Ramos (cell line): ENCODE data around the gene RBPJL.
"Not testable (repeated sequence)": the region's sequence is repeated elsewhere in the genome, so short reads cannot be mapped to it uniquely, and the experiment has no call there.

Experiments
- in situ Hi-C: fragments of 300-500 bp; cut with MboI; formaldehyde crosslinking; loops from one replicate; pipeline ENCODE4 v1.14.3; 2022; ENCODE audit warnings: low sequenced_read_pairs; ENCODE audit not compliant: unreplicated experiment

The RBPJL gene

GRCh38 chr20:45339799-45340198, 33.2 kb downstream of the RBPJL start:
- in situ Hi-C loops: no loop called here

GRCh38 chr20:45340236-45340847, 33.7 kb downstream of the RBPJL start:
- in situ Hi-C loops: no loop called here

GRCh38 chr20:45340951-45341350, 34.3 kb downstream of the RBPJL start:
- in situ Hi-C loops: no loop called here

DNA sequence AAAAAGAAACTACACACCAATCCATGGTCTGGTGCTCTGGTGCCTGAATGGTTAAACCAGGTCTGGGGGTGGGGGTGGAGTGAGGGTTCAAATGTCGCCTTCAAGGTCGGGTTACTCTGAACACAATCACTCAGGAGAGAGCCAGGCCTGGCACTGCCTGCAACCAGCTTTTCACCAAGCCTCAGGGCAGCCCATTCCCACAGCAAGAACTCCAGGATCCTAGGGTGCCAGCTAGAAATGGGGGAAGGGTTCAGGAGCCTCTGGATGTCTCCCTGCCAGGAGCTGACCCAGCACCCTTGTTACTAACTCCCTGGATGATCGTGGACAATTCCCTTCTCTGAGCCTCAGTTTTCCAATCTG, 34.9 kb downstream of the RBPJL start:
- in situ Hi-C loops: no loop called here

GRCh38 chr20:45341939-45342854, 35.6 kb downstream of the RBPJL start:
- in situ Hi-C loops: no loop called here

- in situ Hi-C loops: no loop called here
These were observed 36.4 kb downstream of the RBPJL start for GRCh38 chr20:45342855-45343531.

DNA sequence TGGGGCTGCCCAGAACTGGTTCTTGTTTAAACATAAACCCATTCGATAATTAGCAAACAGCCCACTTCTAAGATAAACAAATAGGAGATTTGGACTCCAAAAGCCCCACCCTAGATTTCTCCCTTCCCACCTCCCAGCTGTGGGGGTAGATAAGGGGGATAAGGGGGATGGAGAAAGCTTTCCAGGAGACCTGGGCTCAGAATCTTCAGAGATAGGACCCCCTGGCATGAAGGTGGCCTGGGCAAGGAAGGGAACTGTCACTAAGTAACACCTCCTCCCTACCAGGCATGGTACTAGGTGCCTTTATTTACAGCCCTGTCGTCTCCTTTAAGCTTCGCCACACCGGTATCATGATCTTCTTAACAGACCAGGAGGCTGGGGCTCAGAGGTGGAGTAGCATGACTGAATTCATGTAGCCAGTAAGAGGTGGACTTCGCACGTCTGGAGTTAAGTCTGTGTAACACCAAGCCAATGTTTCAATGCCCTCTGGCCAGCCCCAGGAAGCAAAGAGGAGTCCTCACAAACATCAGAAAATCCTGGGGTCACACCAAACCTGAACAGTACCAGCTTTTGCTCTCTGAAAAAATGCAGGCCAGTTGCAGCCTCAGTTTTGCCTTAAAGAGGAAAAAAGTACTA, 37.0 kb downstream of the RBPJL start:
- in situ Hi-C loops: no loop called here

DNA sequence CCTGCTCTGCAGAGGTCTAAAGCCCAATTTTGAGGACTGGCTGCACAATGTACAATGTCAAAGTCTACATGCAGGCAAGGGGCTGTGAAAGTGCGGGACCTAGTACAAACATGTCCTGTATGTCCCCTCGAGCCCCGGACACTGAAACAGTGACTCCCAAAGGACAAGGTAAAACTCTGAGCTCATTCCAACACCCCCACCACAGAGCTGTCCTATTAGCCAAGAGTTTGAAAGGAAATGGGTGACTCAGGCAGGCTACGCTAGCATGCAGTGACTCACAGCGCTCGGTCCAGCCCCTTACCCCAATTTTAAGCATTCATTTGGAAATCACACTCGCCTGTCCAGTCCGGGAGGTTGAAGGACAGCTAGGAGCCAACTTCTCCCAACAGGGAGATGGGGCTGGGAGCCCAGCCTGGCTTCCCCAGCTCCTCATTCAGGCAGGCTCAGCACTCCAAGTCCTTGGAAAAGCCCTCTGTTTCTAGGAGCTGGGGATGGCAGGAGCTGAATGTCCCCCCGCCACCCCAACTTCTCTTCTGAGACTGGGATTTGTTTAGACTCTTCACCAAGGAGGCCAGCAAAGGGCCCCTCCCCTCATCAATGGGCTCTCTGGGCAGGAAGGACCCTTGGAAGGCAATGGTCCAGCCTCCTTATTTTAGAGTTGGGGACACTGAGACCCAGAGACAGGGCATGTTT, 37.7 kb downstream of the RBPJL start:
- in situ Hi-C loops: no loop called here

DNA sequence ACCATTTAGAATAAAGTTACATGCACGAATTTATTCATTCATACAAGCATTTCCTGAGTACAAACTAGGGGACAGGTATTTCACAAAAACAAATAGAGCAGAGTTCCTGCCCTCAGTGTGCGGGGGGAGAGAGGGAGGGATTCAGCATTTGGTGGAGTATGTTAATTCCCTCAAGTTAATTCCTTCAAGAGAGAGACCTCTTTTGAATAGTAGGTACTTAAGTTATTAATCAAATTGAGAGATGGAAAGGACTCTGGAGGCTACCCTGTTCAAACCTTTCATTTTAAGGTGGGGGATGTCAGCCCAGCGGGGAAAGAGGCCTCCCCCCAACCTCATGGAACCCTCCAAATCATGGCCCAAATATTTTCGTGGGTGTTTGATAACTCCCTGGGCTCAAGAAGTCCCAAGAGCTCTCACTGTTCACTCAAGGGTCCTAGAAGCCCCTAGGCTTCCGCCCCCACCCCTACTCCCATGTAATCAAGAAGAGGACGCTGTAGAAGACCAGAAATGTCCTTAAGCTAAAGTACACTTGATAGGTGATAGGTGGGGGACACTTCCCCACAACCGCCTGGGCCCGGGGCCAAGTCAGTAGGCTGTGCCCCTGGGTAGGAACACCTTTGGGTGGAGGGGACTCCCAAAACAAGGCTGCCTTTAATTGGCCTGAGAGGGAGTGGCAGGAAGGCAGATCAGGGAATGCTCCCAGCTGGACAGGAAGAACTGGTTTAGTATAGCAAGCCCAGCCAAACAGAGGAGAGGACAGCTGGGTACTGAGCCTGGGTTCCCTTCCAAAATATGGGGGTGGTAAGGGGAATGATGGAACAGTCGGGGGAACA, 38.7 kb downstream of the RBPJL start:
- in situ Hi-C loops: no loop called here

DNA sequence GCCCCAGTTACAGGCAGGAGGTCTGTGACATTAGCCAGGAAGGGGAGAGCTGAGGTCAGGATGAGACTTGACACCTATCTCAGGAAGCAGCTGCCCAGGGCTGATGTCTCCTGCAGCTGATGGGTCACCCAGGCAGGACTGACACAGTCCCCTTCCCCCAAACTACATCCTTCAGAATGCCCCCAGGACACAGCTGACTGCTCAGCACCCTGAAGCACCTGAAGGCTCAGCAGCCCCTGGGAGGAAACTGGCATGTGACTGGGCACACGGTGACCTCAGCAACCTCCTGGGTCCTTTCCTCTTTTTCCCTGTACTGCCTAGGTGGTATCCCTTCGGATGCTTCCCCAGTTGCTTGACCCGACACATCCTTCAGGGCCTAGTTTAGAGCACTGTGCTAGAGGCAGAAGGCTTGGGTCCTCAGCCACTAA, 39.7 kb downstream of the RBPJL start:
- in situ Hi-C loops: no loop called here

GRCh38 chr20:45346851-45347250, 40.2 kb downstream of the RBPJL start:
- in situ Hi-C loops: no loop called here

- in situ Hi-C loops: no loop called here
These were observed 40.8 kb downstream of the RBPJL start for GRCh38 chr20:45347297-45347935.

- in situ Hi-C loops: no loop called here
These were observed 41.5 kb downstream of the RBPJL start, which contains the start of gene SDC4 for GRCh38 chr20:45347936-45348778. Gene SDC4 (minus strand): TSS chr20:45348424. CDS start chr20:45348384, 40 bp downstream.

DNA sequence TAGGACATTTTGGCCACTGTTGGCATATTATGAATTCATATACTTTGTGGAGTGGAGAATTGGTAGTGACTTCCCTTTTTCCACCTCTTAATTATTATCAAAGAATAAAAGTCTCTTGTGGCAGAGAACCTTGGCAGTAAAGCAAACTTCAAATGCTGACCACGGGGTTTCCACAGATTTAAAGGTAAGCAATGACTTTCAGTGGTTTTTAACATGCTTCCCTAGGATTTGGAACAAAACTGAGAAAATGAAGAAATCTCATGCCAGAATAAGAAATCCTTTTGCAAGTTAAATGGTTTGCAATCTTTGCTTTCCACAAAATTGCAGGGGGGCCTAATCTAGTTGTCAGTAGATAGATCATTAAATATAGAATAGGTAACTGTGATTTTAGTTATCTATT, 43.6 kb downstream of the RBPJL start:
- in situ Hi-C loops: no loop called here

DNA sequence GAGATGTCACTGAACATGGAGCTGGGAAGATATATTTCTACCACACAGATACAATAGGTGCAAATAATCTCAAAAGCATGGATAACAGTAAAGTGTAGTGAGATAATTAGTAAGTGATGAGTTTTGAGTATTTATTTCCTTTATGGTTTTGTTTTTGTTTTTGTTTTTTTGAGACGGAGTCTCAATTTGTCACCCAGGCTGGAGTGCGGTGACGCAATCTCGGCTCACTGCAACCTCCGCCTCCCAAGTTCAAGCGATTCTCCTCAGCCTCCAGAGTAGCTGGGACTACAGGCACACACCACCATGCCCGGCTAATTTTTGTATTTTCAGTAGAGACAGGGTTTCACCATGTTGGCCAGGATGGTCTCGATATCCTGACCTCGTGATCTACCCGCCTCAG, 44.2 kb downstream of the RBPJL start:
- in situ Hi-C loops: not testable (repeated sequence)

DNA sequence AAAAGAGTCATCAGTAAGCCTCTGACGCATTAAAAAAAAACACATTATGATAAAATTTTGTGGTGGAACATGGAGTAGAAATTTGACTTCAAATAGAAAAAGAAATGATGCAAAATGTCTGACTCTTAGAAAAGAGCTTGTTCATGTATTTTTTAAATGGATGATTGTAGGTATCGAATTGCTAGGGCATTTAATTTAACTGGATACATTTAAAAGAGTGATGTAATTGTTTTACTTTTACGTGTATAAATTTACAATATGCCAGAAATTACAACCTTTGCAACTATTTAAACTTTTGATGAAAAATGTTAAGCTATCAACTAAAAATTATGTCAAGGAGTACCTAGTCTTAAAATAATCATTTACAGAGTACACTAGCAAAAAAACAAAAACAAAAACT, 46.1 kb downstream of the RBPJL start:
- in situ Hi-C loops: no loop called here

- in situ Hi-C loops: no loop called here
These were observed 47.1 kb downstream of the RBPJL start for GRCh38 chr20:45353746-45354145.
